ENCODE measurements around the gene KHDC4.

- TF ChIP-seq CTCF (IDR thresholded peaks at IDR 0.05) (no peak), SMC3 (IDR thresholded peaks at IDR 0.05; ENCODE audit: low read depth, low read length) (no peak), FOXM1 (IDR thresholded peaks at IDR 0.05; ENCODE audit: low read depth) (no peak), IRF3 (IDR thresholded peaks at IDR 0.05; ENCODE audit: low read depth, low read length) (no peak), MXI1 (IDR thresholded peaks at IDR 0.05; ENCODE audit: low read depth, low read length) (no peak), JUND (IDR thresholded peaks at IDR 0.05) (no peak), MAX (IDR thresholded peaks at IDR 0.05; ENCODE audit: low read depth) (no peak), TCF12 (IDR thresholded peaks at IDR 0.05) (no peak), YY1 (IDR thresholded peaks at IDR 0.05; ENCODE audit: low read depth) (no peak)
Measured at GRCh38 chr1:155947292-155947691, 13.1 kb upstream of the KHDC4 start.
